Activated CD4-positive, alpha-beta T cell treated with anti-CD3 and anti-CD28 coated beads, Interleukin-2, amount 50 U/mL, for 16 hours (primary cell): ENCODE measurements around the gene S100A12.
"Not testable (repeated sequence)": the region's sequence is repeated elsewhere in the genome, so short reads cannot be mapped to it uniquely, and the experiment has no call there.

Source experiments
- DNase-seq: peaks from one replicate; pipeline ENCODE4 v3.0.0-alpha.2; 2020

S100A12 gene

DNA sequence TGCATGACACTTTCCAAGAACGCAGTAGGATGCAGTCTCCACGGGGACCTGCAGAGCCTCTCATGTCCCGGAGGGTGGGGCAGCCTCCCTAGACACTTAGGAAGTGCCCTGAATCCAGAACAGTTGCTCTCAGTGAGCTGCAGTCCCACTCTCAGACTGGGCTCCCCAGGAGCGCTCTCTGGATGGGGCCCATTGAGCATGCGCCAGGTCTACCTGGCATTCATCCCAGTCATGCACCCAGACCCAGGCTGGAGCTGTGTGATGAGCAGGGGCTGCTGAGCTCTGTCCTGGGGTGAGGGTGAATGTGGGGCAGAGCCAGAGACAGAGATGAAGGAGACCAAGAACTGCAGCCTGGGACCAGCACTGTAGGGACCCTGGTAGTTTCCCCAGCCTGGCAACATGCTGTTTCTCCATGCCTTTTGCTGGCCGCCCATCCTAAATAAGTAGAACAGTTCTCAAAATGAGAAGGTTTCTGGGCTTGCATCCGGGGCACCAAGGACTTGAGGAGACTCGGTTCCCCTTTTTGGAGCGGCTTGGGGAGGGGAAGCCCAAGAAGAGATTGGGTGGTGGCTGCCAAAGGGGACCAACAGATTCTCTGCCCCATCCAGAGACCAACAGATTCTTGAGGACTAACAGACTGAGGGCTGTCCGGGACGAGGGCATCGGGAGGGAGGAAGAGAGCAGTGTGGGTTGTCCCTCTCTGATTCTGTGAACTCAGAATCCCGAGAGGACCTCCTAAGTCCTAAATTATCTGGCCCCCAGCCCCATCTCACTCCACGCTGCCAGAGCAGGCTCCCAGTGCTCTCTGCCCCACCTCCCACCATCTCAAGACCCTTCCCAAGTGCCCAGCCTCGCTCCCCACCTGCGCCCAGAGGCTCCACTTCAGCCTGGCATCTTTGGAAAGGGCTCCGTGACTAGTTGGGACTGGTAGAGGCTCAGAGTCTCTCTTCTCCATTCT lies 25.8 kb downstream of the S100A12 start:
- no peak for DNase-seq

DNA sequence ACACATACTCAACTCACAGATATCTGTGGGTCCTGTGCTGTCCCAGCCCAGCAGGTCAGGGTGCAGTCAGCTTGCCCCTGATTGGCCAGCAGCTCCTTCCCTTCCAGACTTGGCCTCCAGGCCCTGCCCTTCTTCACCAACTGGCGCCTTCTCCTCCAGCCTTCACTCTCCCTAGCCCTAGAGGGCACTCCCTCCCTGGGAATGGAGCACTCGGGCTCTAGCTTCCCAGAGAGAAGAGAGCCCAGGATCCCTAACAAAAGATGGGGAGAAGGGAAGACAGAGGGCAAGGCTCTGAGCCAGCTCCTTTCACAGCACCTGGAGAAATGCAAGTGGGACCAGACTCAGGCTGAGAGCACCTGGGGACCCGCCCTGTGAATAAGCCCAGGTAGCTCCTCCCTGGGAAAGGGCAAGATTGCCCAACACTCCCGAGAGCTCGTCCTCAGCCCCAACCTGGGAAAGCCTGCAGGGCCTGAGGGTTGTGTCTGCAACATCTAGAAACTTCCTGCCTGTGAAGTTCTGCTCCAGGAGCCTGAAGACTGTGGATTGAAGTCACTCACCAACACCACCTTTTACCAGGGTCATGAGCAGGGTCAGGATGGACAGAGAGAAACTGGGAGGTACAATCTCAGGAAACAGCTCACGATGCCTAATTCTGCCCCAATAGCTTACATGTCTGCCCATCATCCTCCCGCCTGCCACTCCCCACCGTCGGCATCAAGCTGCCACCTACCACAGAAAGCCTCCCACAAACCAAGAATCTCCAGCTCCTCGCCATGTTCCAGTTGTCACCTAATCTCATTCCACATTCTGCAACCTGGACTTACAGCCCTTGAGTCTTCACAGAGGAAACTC lies 26.7 kb downstream of the S100A12 start, which contains the start of gene PGLYRP4:
TSS of gene PGLYRP4 (minus strand) at position 331 of the 852 bp plus-strand sequence. CDS start 909 bp downstream, outside the sequence.
- no peak for DNase-seq

DNA sequence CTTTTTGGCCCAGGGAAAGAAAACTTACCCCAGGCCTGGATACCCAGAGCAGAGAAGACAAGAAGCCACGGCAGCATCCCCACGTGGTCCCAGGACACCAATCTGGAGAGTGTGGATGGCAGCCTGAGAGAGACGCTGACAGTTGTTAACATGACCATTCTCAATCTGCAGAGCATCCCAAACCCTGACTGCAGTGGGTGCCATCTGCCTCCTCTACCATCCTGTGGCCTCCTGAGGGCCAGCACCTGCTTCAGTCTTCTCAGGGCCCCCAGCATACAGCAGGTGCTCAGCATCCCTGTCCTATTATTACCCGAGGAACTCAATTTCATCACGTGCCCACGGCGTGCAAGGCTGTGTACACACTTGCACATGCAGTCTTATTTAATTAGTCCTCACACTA lies 27.6 kb downstream of the S100A12 start:
- no peak for DNase-seq

DNA sequence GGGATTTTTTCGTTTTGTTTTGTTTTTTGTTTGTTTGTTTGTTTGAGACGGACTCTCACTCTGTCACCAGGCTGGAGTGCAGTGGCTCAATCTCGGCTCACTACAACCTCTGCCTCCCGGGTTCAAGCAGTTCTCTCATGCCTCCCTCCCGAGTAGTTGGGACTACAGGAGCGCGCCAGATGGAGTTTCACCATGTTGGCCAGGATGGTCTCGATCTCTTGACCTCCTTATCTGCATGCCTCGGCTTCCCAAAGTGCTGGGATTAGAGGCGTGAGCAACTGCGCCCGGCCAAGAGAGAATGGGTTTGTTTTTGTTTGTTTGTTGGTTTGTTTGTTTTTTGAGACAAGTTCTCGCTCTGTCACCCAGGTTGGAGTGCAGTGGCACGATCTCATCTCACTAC lies 28.4 kb downstream of the S100A12 start:
- DNase-seq = not testable (repeated sequence)

DNA sequence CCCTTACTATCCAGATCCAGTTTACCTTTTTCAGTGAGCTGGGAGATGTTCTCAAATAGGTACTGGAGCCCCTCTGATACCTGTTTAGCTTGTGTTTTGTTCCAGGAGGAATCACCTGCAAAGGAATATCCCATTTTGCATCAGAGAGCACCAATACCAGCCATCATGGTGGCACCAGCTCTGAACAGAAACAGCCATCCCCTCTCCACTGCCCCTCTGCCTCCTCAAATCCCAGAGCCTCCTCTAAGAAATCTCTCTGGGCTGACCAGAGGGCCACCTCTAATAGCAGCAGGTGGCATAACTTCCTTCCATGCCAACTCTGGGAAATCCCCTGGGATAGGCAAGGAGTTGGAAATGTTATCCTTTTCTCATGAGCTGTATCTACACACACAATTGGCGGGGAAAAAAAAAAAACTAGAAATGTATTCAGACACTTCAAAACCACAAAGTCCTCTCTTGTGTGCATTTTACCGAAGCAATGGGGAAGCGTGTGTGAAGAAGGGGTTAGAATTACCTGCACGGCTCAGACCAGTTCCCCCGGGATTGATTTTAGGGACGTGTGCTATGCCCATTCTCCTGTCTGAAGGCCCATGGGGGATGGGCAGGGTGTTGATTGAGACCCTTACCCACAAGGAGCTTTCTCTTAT lies 29.2 kb downstream of the S100A12 start:
- no peak for DNase-seq

DNA sequence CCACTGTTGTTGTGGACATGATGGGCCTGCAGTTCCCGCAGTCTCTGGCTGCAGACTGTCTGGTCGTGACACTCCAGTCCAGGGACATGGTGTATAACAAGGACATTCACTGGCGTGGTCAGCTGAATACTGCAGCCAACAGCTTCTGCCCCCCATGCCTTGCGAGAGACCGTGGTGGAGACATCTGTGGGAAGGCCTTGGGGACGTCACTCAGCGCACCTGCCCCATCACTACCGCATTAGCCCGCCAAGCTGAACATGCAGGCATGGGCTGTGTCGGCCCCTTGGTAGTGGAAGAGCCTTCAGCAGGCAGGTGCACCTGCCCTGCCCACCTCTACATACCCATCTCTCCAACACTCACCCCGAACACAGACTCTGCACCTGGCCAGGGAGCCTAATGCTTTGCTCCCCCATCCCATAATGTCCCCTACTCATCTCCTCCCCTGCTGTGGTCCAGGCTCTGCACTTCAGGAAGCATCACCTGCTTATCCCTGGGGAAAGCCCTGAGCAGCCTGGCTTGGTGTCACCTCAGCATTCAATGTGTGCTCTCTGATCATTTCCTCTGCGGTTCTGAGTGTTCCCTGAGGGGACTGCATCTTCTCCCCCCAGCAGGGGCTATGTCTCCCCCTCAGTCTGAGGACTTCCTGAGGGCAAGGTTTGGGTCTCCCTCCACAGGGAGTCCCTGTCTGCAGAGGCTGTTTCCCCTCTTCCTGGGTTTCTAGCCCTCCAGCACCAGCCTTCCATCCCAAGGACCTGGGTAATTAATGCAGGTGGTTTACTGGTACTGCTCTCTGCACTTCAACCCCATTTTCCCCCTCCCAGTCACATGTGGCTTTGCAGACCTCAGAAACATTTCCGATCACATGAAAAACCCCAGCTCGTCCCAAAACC lies 30.0 kb downstream of the S100A12 start:
- DNase-seq = no peak

DNA sequence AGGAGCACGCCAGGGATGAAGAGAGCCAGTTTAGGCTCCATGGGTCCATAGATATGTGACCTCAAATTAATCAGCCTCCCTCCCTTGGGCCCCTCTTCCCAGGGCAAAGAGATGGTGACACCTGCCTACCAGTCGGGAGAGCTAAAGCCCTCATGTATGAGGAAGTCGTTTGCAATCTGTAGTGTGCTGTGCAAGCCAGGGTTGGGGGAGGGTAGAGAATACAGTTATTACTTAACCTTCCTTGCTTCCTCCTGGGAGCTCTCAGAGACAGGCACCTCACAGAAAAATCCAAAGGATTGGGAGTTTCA lies 30.7 kb downstream of the S100A12 start:
- no peak for DNase-seq

DNA sequence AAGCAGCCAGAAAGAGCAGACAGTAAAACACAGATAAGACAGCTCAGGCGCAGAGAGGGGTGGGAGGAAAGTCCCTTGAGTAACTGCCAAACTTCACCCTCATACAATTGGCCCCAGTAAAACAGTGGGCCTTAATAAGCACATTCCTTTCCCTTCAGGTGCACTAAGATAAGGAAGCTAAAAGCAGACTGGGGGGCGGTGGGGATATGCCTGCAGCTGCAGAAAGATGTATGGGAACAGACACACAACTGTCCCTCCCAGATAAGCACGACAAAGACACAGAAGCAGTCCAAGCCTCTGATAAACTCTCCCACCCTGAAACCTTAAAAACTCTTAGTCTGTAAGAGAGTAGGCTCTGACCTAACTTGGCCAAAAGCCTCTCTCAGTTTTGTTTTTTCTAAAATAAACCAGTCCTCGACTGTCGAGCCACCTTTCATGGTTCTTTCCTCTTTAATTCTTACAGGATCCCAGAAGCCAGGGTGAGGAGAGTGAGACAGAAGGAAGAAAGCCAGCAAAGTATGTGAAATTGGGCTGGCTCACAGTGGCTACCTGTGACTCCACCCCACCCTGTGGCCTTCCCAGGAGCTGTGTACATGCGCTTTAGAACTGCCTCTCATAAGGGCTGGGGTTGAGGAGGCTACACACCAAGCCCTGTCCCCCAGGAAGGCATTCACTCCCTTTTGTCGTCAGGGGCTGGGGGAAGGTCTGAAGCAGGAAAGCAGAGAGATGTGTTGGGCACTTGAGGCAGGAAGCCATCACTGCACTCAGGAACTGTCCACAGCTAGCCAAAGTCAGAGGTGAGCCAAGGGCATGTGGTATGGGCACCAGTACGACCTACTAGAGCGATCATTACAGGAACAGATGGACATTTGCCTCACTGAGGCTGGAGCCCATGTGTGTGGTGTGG lies 31.4 kb downstream of the S100A12 start:
- peak; percentile 16 for DNase-seq

DNA sequence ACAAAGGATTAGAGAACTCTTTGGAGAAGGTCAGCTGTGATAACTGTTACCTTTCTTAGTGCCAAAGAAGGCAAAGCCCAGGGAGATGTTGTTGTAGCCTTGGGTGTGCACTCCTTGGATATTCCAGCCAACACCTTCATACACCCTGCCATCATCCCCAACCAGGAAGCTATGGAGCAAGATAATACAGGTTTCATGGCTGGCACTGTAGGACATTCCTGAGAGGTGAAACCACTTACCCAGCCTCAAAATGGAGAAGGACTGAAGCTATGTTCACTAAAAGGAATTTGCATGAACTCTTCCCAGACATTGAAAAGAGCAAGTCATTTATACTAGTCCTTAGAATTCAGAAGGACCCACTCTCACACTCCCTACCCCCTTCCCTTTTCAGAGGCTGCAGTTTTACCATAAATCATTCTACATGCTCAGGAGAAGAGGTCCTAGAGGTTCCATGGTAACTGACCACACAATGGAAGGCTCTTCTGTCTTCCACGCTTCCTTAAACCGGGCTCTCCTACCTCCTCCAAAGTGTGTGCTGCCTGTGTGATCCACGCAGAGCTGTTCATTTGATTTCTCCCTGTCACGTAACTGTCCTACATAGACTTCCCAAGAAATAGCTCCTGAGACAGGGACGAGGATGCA lies 32.3 kb downstream of the S100A12 start:
- DNase-seq = no peak

DNA sequence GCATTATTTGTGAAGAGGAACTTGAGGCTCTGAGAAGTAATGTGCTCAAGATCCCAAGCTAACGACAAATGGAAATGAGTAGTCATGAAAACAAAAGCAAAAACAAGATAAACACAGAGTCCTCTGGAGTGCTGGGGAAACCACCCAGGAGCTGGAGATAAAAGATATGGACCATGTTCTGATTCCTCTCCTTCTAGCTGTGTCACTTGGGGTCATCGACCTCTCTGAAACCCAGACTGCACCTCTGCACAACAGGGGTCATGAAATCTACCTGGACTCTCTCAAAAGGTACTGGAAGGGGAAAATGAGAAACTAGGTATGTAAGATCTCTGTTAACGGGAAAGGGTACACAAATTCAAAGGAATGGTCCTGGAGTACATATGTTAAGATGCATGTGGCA lies 33.2 kb downstream of the S100A12 start:
- no peak for DNase-seq

DNA sequence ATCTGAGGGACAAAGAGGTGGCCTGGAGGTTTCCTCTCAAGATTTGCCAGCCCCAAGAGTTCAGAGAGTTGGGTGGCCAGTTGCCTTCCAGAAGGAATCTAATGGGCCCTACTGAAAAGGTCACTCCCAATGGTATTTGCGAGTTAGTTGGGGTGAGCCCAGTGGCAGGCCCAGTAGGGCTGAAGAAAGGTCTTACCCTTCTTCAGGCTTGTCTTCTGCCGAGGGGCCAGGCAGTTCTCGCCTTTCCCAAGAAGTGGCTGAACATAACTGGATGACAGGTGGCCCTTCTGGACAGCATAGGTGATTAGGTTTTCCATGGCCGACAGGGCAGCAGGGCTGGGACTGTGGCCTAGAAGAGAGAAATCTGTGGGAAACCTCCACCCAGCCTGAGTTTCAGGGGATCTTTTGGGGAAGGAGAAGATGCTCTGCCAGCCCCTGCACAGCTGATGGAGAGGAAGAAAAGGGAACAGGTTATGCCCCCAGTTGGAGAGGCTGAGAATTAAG lies 33.9 kb downstream of the S100A12 start:
- DNase-seq = no peak

DNA sequence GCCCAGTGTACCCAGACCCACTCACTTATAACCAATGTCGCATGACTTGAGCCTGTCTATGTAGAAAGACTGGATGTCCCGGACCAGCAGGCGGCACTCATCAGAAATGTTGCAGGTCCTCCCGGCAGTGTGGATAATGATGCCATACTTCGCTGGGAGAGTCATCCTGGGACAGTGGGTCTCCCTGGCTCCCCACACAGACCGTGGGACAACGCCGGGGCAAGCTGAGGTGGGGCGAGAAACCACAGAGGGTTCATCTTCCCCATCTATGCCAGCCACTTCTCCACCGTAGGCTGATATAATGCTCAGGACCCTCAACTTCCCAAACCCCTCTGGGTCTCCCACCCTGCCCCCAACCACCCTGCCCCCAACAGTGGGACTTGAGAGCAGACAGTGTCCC lies 35.1 kb downstream of the S100A12 start:
- DNase-seq = no peak

DNA sequence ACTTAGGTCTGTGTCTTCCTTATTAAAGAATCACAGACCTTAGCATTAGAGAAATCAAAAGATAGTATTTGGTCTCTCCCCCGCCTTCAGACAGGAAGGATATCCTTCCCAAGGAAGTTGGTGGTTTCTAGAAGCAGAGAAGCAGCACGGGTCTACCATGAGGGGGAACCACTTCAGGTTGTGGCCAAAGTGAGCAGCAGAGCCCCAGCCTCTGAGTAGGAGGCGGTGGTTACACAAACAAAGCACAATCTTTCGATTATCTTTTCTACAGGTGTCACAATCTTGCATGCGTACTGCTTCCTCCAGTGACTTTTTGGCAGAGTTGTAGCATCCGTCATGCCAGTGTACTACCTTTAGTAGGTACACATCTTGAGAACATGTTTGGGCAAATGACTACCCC lies 35.6 kb downstream of the S100A12 start:
- DNase-seq = no peak

DNA sequence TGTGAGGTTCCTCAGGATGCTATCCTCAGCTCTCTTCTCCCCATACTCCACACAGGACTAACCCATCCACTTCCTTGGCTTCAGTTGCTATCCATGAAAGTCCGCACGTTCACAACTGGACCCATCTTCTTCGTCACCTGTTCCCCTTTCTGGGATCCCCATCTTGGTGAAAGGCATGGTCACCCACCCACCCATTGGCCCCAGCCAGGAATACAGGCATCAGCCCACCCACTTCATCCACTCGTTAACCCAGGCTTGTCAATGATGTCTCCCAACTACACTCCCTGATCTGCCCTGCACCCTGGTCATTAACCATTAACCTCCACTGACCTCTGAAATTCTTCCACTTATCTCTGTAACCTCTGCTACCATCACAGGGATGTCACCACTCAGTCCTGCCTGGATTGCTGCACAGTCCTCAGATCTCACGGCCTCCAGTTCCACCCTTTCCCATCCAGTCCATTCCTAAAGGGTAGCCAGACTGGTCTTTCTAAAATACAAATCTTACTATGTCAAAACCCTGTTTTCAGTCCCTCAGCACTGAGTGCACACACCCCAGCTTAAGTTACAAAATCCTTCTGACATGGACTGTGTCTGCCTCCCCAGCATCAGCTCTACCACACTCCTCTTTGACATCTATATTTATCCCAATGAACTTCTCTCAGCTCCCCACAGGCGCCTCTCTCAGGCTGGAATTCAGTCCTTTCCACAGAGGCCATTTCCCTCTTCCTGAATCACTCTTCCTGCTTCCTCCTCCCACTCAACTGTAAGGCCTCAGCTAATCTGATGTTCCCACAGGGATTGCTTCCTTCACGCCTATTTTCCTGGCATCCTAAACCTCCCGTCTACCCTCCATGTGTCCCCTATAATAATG lies 37.2 kb downstream of the S100A12 start:
- no peak for DNase-seq

DNA sequence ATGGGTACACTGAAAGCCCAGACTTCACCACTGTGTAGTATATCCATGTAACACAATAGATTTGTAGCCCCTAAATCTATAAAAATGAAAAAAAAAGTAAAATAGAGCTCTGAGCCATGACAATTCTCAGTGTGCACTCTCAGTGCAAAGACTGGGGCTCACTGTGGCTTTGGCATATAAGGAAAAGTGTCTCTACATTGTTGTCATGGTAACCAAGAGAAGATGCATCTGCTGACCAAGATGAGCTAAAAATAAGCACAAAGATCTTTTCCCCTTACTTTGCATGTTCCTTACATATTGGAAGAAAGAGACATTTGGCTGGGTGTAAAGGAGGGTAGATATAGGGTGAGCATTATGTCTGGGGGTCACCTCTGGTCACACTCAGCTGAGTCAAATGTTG lies 38.8 kb downstream of the S100A12 start:
- no peak for DNase-seq

DNA sequence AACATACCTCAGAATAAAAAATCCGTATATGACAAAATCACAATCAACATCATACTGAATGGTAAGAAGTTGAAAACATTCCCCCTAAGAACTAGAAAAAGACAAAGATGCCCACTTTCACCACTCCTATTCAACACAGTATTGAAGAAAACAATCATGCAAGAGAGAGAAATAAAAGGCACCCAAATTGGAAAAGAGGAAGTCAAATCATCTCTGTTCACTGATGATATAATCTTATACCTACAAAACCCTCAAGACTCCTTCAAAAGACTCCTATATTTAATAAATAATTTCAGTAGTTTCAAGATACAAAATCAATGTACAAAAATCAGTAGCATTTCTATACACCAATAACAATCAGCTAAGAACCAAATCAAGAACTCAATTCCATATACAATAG lies 41.5 kb downstream of the S100A12 start:
- no peak for DNase-seq

DNA sequence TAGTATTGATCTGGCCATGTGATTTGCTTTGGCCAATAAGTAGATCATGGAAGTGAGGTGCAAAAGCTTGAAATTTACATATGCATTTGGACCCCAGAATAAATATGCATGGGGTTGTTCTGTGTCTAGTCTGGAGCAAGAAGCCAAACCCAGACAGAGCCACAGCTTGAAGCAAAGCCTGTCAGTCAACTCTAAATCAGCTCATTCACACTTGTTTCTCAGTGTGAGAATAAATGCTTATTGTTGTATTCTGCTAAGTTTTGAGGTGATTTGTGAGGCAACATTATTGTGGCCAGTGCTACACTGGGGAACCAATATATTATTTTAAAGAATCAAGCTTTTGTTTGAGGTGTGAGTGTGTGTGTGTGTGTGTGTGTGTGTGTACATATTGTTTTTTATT lies 50.5 kb downstream of the S100A12 start:
- no peak for DNase-seq
